Keratinocyte (primary cell): ENCODE data around the gene ST8SIA1. TPM values are rescaled to one million over a fixed set of nuclear protein-coding genes. Genes with fewer than 3 reads are reported as not detected.

Experiments
- DNase-seq: peaks from one replicate; pipeline ENCODE4 v3.0.0-alpha.2; 2011; ENCODE audit warnings: low read depth, missing footprints, low spot score
- FAIRE-seq: peaks from 2 replicates; lab custom pipeline; 2011; peaks lifted over from hg19 to GRCh38; lab: Jason Lieb, UNC
- H2AFZ ChIP-seq: 2 replicates; pipeline ENCODE4 v1.6.0; 2012; ENCODE audit warnings: low read length, control low read depth, inconsistent platforms; ENCODE audit not compliant: control insufficient read depth
- H3K27ac ChIP-seq: 2 replicates; pipeline ENCODE4 v1.5.1; 2011; ENCODE audit warnings: low read length; ENCODE audit not compliant: control insufficient read depth, insufficient read depth
- H3K27me3 ChIP-seq: 3 replicates; pipeline ENCODE4 v1.6.0; 2011; ENCODE audit warnings: low read length; ENCODE audit not compliant: control insufficient read depth, insufficient read depth; ENCODE audit errors: extremely low read depth
- H3K36me3 ChIP-seq, 2 experiments: 2 replicates in 1 of 2; 3 replicates in 1 of 2; pipeline ENCODE4 v1.5.1; 2011; ENCODE audit warnings: low read length in 2 of 2, mild to moderate bottlenecking in 1 of 2; ENCODE audit not compliant: control insufficient read depth in 2 of 2, insufficient read depth in 2 of 2; ENCODE audit errors: extremely low read depth in 1 of 2
- H3K4me1 ChIP-seq: 3 replicates; pipeline ENCODE4 v1.5.1; 2011; ENCODE audit warnings: low read length; ENCODE audit not compliant: control insufficient read depth, insufficient read depth; ENCODE audit errors: extremely low read depth
- H3K4me2 ChIP-seq: 3 replicates; pipeline ENCODE4 v1.6.0; 2011; ENCODE audit warnings: low read depth, low read length; ENCODE audit not compliant: control insufficient read depth, insufficient read depth; ENCODE audit errors: extremely low read depth
- H3K4me3 ChIP-seq, 3 experiments: fragments of 200-600 bp in 1 of 3; sonication (generic) in 1 of 3; 2 replicates in 2 of 3; 3 replicates in 1 of 3; pipeline ENCODE4 v1.5.1; 2011 to 2016; ENCODE audit warnings: low read length in 3 of 3, mild to moderate bottlenecking in 3 of 3, control low read depth in 2 of 3, inconsistent platforms in 1 of 3, low read depth in 1 of 3, mixed read lengths in 1 of 3, mixed run types in 1 of 3, moderate library complexity in 1 of 3; ENCODE audit not compliant: control insufficient read depth in 2 of 3, insufficient read depth in 2 of 3; ENCODE audit errors: extremely low read depth in 1 of 3
- H3K79me2 ChIP-seq: 2 replicates; pipeline ENCODE4 v1.6.0; 2012; ENCODE audit warnings: low read length; ENCODE audit not compliant: control insufficient read depth, insufficient read depth
- H3K9ac ChIP-seq: 3 replicates; pipeline ENCODE4 v1.6.0; 2011; ENCODE audit warnings: low read length; ENCODE audit not compliant: control insufficient read depth, insufficient read depth; ENCODE audit errors: extremely low read depth
- H3K9me1 ChIP-seq: 3 replicates; pipeline ENCODE4 v1.6.0; 2011; ENCODE audit warnings: low read length; ENCODE audit not compliant: control insufficient read depth, insufficient read depth; ENCODE audit errors: extremely low read depth
- H3K9me3 ChIP-seq: 2 replicates; pipeline ENCODE4 v1.5.1; 2012; ENCODE audit warnings: low read depth, low read length; ENCODE audit not compliant: control insufficient read depth
- H4K20me1 ChIP-seq: 3 replicates; pipeline ENCODE4 v1.6.0; 2011; ENCODE audit warnings: low read length; ENCODE audit not compliant: control insufficient read depth, insufficient read depth; ENCODE audit errors: extremely low read depth
- EZH2 ChIP-seq: IDR thresholded peaks from one replicate; pipeline ENCODE4 v1.6.1; 2012; ENCODE audit warnings: inconsistent platforms, mild to moderate bottlenecking, low read length, moderate library complexity
- dilution Hi-C: fragments of 300-500 bp; cut with MboI; formaldehyde crosslinking; loops from one replicate; pipeline ENCODE4 v1.7.0; 2020; ENCODE audit warnings: low sequenced_read_pairs; ENCODE audit not compliant: extremely low pct_ligation_motif_present
- polyA plus RNA-seq, 5 experiments: library from polyadenylated mRNA; depleted of rRNA in 3 of 5; stranded (reverse) in 3 of 5; stranded (forward) in 1 of 5; unstranded in 1 of 5; fragments of >200 nt; gene quantifications; 1 replicate in 1 of 5; 2 replicates in 3 of 5; 3 replicates in 1 of 5; pipeline versions ENCODE4 v1.2.1 to v1.2.3, GENCODE V29; 2011 to 2012; ENCODE audit warnings: missing spikeins in 2 of 5, low read depth in 1 of 5, low replicate concordance in 1 of 5
- TF ChIP-seq, protein P1 (sequence below), 3 experiments: IDR thresholded peaks in 1 of 3; conservative IDR thresholded peaks in 1 of 3; optimal IDR thresholded peaks in 1 of 3; 2 replicates in 2 of 3; 3 replicates in 1 of 3; pipeline versions ENCODE3 to v1.5.1; 2011; ENCODE audit warnings: low read length in 3 of 3, mild to moderate bottlenecking in 3 of 3, moderate library complexity in 2 of 3, control low read depth in 1 of 3, inconsistent platforms in 1 of 3; ENCODE audit not compliant: insufficient read depth in 2 of 3; ENCODE audit errors: extremely low read depth in 1 of 3

ST8SIA1 gene
- polyA plus RNA-seq, 1 donor (not counting 4 experiments of a cell fraction or from before 2014, with no cell fraction given): 0.50 TPM

DNA sequence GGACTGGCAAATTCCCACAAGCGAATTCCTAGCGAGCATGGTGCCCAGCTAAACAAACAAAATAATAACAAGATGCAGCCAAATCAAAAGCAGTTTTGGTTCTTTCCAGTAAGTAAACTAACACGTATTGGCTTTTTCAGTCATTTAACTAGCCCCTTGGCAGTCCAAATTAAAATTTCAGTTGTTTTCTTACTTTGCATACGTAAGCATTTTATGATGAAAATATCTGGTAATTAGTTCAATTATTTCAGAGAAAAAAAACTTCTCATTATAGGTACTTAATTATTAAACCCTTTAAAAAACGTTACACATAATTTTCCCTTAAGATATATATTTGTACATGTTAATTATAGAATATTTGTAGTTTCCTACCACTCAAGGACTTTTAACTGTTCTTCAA, 70.1 kb downstream of the ST8SIA1 start:
- Histone ChIP-seq H2AFZ (no peak overlapping the region), H3K27ac (no peak overlapping the region), H3K36me3 (no peaks in the 10 kb centered on the region), H3K9ac (no peak overlapping the region), H3K27me3 (no peaks in the 10 kb centered on the region), H3K4me2 (no peak overlapping the region), H3K79me2 (no peaks in the 10 kb centered on the region), H3K4me1 (no peaks in the 10 kb centered on the region), H3K9me3 (peaks cover 4% of the 10 kb centered on the region), H4K20me1 (no peaks in the 10 kb centered on the region), H3K9me1 (no peaks in the 10 kb centered on the region), H3K4me3 (no peak overlapping the region)
- dilution Hi-C loops: no loop called here
- no peak for TF ChIP-seq EZH2
- TF ChIP-seq, protein P1, sequence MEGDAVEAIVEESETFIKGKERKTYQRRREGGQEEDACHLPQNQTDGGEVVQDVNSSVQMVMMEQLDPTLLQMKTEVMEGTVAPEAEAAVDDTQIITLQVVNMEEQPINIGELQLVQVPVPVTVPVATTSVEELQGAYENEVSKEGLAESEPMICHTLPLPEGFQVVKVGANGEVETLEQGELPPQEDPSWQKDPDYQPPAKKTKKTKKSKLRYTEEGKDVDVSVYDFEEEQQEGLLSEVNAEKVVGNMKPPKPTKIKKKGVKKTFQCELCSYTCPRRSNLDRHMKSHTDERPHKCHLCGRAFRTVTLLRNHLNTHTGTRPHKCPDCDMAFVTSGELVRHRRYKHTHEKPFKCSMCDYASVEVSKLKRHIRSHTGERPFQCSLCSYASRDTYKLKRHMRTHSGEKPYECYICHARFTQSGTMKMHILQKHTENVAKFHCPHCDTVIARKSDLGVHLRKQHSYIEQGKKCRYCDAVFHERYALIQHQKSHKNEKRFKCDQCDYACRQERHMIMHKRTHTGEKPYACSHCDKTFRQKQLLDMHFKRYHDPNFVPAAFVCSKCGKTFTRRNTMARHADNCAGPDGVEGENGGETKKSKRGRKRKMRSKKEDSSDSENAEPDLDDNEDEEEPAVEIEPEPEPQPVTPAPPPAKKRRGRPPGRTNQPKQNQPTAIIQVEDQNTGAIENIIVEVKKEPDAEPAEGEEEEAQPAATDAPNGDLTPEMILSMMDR (optimal IDR thresholded peaks at IDR 0.05 in 1 of 3, IDR thresholded peaks at IDR 0.05 in 1 of 3, conservative IDR thresholded peaks at IDR 0.05 in 1 of 3; ENCODE audit: extremely low read depth in 1 of 3, insufficient read depth in 2 of 3, low read length in 3 of 3): no peak
- no peak for FAIRE-seq
- no peak for DNase-seq

DNA sequence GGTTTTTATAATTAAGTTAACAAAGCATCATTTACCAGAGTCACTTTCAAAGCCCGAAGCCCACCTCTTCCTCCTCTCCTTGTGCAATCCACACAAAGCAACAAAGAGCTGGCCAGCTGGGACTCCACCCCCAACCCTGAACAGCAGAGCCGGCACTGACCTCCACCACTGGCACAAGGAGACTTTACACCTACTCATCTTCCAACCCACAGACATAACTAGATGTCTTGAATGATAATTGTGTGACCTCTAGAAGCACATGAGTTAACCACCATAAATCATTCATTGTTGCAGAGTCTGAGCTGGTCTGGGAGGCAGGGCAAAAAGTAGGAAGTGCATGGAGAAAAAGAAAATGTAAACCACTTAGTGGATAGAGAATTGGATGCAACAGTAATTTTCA, 72.2 kb downstream of the ST8SIA1 start:
- TF ChIP-seq, protein P1 (optimal IDR thresholded peaks at IDR 0.05 in 1 of 3, IDR thresholded peaks at IDR 0.05 in 1 of 3, conservative IDR thresholded peaks at IDR 0.05 in 1 of 3; ENCODE audit: extremely low read depth in 1 of 3, insufficient read depth in 2 of 3, low read length in 3 of 3): no peak
- no peak for TF ChIP-seq EZH2
- H4K20me1 ChIP-seq: no peaks in the 10 kb centered on the region
- H3K27me3 ChIP-seq: no peaks in the 10 kb centered on the region
- no peak overlapping the region for H3K27ac ChIP-seq
- no peaks in the 10 kb centered on the region for H3K79me2 ChIP-seq
- no peaks in the 10 kb centered on the region for H3K9me1 ChIP-seq
- no peak overlapping the region for H3K4me3 ChIP-seq
- dilution Hi-C loops: no loop called here
- H3K4me1 ChIP-seq: no peaks in the 10 kb centered on the region
- H2AFZ ChIP-seq: no peak overlapping the region
- H3K4me2 ChIP-seq: no peak overlapping the region
- DNase-seq (no peak), FAIRE-seq (no peak)
- H3K9me3 ChIP-seq: no peaks in the 10 kb centered on the region
- no peaks in the 10 kb centered on the region for H3K36me3 ChIP-seq
- H3K9ac ChIP-seq: no peak overlapping the region
